Endometrium (tissue), 2 donors: ENCODE results near the gene RPLP2.

Experiments used
- FAIRE-seq: peaks from 2 replicates; lab custom pipeline; 2012; peaks lifted over from hg19 to GRCh38; lab: Jason Lieb, UNC
- donor health status: control.
- donor health status: control.

RPLP2 gene

DNA sequence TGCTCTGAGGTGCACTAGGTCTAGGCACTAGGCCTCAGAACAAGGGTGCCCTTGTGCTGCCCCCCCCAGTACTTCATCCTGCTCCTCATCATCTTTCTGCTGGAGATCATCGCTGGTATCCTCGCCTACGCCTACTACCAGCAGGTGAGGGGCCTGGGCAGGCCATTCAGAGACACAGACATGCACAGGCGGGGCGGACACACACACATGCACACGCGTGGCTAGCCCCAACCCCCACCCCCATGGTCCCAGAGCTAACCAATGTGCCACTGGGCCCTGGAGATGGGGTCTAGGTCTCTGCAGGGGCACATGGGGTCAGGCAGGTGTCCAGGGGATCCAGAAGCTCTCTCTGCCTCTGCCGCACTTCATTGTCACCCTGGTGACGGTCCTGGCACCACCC is 26.9 kb downstream of the RPLP2 start:
- FAIRE-seq: no peak

DNA sequence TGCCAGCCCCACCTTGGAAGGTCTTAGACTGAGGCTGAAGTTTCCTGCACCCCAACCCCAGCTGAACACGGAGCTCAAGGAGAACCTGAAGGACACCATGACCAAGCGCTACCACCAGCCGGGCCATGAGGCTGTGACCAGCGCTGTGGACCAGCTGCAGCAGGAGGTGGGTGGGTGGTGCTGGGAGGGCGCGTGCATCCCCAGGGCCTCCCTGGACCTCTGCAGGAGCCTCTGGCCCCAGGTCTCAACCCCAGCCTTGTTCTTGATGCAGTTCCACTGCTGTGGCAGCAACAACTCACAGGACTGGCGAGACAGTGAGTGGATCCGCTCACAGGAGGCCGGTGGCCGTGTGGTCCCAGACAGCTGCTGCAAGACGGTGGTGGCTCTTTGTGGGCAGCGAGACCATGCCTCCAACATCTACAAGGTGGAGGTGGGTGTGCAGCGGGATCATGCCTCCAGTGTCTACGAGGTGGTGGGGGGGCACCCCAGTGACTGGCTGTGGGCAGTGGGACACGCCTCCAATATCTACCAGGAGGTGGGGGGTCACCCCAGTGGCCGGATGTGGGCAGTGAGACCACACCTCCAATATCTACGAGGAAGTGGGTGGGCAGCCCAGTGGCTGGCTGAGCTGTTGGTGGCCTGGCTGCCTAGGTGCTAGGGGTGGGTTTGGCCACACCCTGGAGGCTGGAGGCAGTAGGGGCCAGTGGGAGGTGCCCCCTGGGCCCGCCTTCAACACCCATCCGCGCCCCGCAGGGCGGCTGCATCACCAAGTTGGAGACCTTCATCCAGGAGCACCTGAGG is 27.6 kb downstream of the RPLP2 start:
- FAIRE-seq: no peak

DNA sequence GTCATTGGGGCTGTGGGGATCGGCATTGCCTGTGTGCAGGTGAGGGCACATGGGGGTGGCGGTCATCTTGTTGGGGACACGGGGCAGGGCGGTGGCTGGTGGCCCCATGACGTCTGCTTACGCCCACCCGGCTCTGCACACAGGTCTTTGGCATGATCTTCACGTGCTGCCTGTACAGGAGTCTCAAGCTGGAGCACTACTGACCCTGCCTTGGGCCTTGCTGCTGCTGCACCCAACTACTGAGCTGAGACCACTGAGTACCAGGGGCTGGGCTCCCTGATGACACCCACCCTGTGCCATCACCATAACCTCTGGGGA is 28.2 kb downstream of the RPLP2 start:
- FAIRE-seq: no peak

DNA sequence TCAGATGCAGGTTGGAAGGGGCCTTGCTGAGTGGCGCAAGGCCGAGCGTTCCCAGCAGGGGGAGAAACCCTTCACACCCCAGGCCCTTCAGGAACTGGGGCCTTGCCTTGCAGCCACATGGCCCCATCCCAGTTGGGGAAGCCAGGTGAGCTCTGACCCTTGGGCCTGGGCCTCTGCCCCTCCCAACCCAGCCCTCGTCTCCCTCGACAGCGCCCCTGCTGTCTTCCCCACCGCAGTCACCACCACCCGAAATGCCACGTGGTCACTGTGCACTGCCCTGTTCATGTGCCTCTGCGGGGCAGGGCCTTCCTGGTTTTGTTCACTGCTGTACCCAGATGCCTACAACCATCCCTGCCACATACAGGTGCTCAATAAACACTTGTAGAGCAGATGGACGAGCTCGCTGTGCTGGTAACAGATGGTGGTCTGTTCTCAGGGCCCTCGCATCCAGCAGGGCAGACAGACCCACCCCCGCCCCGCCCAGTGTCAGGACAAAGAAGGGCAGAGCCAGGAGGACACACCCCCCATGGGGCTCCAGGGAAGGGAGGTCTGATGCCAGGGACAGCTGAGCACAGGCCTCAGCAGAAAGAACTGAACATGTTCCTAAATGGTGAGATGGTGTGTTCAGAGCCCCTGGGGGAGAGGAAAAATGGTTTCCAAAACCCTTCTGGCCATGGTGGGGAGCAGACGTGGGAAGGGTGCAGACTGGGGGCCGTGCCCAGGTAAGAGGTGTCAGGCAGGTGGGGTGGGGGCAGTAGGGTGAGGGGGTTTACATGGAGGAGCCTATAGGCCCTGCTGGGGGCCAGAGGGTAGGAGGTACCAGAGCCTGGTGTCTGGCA is 28.9 kb downstream of the RPLP2 start:
- FAIRE-seq: no peak

DNA sequence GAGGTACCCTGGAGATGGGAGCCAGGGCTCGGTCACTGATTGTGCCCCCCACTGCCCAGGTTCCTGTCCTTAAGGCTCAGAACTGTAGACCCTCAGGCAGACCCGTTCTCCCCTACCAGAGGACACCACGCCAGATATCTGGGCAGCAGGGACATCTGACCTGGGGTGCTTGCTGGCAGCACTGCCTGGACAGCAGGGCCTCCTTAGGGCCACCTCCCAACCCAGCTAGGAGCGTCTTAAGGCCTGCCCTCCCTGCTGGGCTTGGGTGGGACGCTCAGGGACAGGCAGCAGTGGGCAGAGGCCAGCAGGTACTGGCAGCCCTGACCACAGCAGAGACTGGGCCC is 29.5 kb downstream of the RPLP2 start:
- FAIRE-seq: no peak

DNA sequence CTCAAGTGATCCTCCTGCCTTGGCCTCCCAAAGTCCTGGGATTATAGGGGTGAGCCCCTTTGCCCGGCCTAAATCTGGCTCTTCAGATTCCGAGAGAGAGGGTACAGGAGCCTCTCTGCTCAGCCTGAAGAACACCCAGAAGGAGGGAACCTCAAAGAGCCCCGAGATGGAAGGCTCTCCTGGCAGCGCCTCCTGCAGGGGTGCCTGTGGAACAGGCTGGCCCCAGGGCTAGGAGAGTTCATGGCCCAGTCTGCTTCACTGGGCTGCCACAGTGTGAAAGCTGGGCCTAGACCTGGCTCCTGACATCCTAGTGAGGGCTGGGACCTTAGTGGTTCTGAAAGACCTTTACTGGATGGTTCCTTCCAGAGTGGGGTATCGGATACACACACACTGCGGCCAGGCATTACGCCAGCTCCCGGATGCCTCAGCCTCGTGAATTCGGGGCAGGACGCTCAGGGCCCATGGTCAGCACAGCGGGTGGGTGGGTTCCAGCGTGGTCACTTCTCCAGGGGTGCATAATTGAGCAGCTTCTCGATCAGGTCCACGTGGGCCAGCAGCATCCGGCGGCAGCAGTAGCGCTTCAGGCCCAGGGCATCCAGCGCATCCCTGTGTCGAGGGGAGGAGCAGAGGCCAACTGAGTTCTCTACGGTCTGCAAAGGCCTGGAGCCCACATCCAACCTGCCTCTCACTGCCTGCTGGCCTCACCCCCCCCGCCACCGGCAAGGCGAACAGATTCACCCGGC is 30.3 kb downstream of the RPLP2 start:
- FAIRE-seq: no peak

DNA sequence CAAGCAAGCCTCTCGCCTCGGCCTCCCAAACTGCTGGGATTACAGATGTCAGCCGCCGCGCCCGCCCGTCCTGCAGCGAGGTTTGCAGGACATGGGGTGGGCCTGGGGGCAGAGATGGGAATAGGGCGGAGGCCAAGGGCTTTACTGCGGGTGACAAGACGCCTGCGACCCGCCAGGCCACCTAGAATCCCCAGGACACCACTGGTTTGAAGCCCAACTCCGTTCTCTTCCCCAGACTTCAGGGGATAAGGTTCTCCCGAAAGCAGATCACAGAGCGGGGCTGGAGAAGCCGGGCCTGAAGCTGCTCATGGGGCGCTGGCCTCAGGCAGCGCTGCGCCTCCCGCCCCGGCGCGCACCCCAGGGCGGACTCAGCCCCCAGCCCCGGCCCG is 32.2 kb downstream of the RPLP2 start:
- FAIRE-seq: no peak

DNA sequence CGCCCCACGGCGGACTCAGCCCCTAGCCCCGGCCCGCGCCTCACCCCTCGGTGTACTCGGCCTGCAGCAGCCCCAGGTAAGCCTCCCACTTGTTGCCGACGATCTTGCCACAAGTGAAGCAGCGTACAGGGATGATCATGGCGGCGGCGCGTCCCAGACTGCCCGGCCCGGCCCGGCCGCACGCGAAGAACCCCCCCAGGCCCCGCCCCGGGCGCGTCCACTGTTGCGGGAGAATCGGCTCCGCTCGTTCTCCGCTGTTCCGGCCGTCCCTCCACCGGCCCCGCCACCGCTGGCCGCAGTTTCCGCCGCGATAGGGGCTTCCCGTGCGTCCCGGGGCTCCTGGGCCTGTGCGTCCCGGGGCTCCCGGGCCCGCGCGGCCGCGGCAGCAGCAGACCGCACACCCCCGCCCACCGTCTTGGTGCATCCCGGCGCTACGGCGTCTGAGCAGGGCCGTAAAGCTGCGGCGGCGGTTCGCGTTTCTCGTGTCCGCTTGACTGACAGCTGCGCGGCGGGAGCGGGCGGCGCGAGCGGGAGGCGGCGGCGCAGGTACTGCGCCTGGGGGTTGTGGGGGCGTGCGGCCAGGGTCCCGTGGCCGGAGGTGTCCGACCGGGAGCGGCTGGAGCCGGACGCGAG is 32.7 kb downstream of the RPLP2 start, which contains the start of the genes POLR2L and TSPAN4:
POLR2L (minus strand) TSS at position 160 of the 633 bp plus-strand sequence; CDS start at position 139, 21 bp downstream.
TSPAN4 (plus strand) TSS at position 483 of the 633 bp plus-strand sequence. CDS start 7,453 bp downstream, outside the sequence.
- FAIRE-seq: no peak

DNA sequence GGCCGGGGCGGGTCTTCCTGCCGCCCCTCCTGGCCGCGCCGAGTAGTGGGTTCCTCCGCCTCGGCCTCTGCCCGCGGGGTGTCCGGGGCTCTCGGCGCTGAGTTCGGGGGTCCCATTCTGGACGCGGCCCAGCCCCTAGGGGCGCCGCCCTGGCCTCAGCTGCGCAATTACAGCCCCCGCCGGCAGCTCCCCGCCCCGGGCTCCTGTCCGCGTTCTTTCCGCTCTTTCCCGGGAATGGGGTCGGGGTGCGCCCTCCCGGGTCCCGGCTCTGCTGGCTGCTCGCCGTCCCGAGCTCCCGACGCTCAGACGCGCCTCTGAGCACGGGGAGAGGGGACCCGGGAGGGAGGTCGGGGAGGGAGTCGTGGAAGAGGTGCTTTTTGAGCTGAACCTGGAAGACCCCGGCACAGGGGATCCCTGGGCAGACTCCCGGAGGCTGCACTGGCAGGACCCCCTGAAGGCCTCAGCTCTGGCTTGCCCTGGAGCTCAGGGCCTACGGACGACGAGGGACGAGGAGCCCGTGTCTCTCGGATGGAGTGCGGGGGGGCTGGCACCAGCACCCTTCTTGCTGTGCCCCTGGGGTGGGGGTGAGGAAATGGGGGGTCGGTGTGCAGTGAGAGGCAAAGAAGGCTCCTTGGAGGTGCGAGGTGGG is 33.4 kb downstream of the RPLP2 start:
- no peak for FAIRE-seq

DNA sequence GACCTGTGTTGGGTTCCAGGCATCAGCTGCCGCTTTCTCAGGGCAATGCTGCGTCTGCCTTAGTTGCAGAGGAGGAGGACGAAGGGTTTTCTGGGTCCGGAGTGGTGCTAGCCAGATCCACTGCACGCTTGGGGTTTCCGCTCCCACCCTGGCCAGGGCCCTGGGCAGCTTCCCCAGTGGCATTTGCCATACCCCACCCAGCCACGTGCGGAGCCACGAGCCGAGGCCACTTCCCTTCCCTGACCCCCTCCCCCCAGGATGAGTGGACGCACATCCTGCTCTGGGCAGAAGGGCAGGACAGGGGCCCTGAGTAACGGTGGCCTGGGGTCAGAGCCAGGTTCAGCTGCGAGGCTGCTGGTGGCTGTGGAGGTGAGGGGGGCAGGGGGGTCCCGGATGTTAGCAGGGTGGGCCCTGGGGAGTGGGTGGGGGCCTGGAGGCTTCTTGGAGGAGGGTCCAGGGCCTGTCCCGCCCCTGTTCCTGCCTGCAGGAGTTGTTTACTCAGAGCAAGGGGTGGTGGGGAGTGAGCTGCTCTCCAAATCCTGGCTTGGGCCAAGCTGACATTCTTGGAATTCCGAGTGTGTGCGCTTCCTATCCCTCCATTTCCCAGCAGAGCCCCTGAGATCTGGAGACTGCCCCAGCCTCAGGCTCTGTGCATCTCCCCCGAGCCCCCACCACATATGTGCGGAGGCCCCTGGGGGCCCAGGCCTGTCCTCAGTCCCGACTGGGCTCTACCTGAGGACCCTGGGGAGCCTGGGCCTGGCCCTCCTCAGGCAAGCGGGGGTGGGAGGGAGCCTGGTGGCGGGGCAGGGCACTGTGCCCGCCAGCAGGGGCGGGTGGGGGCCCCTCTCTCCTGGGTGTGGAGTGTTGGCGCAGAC is 34.3 kb downstream of the RPLP2 start:
- no peak for FAIRE-seq

DNA sequence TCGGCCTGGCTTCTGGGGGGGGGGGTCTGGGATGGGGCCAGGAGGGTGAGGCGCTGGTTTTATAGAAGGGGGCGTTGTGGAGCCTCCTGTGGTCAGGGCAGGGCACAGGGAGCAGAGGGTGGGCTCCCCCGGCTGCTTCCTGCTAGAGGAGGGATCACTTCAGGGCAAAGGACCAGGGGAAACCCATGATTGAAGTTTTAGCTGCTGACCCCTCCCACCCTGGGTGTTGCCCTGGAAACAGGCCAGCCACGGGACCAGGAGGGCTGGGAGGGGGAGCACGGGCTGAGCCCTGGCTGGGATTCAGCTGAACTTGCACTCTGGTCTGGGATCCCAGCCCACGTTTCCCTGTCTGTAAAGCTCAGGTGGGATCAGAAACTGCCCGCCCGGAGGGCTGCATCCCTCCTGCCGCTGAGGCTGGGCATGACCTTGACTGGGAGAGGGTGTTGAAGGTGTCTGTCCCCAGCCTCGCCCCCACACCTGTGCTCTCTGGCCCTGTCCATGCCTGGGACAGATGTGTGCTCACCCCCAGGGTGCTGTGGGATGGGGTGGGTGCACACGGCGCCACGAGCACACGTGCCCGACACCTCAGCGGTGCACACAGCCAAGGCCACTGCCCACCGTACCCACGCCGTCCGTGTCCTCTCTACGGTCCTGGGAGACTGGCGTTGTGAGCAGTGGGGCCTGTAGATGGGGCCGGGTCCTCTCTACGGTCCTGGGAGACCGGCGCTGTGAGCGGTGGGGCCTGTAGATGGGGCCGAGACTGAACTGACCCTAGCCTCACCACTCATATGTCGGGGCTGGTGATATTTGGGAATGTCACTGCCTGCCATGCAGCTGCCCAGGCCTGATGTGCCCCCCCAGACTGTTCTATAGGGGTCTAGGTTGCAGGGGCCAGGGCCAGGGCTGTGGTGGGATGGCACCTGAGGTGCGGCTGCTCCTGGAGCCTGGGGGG is 35.2 kb downstream of the RPLP2 start:
- FAIRE-seq: peak; percentile 79

DNA sequence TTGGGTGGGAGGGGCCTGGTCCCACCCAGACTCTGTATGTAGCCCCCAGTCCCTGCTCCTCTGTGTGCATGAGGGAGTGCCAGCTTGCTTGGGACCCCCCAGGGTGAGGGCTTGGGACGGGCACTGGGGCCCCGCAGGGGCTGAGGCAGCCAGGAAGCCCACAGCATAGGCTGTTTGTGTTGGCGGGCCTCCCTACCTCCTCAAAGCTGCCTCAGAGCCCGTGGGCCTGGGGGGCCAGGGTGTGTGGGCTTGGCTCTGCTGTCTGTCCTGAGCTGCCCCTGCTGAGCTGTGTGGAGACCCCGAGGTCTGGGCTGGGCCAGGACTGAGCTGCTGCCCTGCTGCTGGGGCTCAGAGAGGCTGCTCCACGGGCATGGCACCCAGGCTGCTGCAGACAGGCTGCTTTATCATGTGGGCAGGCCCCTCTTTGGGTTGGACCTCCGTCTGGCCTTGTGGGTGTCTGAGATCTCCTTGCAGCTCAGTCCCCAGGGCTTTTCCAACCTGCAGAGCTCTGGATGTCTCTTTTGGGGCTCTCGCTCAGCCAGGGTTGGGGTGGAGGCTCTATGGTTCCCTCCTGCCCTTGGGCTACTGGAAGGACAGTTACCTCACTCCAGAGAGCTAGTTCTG is 36.2 kb downstream of the RPLP2 start:
- FAIRE-seq: no peak

DNA sequence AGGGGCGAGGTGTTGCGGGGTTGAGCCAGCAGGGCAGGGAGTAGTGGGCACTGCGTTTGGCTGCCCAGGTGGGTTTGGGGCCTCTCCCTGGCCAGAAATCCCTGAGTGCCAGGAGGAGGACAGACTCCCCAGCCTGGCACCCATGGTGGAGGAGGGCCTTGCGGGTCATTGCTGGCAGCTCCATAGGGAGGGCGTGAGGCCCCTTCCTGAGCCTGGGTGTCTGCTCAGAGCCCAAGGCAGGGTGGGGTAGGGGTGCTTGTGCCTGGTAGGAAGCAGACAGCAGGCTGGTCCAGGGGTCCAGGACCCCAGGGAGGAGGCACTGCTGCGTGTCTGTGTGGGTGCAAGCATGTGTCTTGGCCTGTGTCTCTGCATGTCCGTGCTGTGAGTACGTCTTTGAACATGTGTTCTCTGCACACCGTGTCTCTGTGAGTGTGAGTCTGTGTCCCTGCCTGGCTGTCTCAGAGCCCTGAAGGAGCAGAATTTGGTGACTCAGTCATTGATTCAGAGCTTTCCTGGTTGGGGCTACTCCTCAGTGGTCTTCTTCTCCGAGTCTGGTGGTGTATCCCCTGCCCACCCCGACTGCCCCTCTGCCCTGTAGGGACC is 36.8 kb downstream of the RPLP2 start:
- FAIRE-seq: no peak

DNA sequence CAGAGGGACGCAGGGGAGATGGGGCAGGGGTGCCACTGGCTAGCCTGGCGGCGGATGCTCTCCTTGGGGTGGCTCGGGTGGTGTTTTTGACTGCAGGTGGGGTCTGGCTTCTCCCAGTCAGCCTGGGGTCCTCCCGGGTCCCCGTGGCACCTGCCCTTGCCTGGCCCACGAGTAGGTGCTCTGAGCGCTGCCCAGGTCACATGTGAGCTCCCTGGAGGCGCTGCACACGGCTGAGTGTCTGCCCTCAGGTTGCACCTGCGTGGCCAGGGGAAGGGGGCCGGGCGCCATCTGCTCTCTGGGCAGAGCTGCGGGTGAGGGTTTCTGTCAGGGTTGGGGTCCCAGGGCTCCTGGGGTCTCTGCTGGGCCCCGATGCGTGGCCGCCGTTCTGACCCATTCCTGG is 38.1 kb downstream of the RPLP2 start:
- FAIRE-seq: no peak

DNA sequence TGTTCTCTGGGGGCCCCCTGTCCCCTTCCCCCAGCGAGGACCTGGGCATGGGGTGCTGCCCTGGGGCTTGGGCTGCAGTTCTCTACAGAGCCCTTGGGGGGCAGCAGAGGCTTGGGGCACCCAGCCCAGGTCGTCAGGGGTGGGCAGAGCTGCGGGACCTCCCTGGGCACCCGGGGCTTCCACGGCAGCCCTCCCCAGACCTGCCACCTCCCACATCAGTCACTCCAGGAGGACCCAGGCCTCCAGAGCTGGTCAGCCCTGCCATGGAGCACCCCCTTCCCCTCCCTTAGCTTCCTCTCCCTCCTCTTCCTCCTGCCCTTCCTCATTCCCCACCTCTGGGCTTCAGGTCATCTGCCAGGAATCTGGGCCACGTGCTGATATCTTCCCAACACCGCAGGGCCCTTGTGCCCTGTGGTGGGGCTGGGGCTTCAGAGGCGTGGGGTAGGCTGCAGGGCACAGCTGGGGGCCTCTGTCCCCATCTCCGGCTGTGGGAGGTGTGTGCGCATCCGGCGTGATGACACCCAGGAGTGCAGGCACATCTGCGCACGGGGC is 38.7 kb downstream of the RPLP2 start:
- no peak for FAIRE-seq

DNA sequence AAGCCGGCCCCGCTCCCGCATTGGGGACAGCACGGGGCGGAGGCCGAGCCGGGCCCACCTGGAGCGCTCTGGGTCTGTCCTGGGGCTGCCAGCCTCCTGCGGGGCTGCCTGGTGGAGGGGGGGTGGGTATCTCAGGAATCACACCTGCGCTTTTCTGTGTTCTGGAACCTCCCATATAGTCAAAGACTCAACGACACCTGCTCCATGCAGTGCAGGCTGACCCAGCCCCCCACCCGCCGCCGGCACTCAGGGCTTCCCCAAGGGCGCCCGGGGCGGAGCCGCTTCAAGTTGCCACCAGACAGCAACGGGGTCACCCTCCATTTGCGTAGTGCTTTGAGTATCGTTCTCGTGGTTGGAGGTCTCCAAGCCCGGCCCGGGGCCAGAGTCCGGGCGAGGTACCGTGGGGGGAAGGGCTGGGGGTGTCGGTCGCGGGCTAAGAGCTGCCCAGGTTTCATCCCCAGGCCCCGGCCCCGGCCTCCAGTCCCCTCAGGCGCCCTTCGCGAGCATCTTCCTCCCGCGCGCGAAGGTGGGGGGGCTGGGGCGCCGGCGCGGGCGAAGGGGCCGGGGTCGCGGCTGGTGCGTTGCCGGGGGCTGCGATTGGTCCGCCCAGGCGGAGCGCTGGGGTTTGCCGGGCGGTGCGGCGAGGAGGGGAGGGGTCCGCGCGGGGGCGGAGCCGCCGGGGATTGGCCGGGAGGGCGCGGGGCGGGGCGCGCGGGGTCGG is 39.5 kb downstream of the RPLP2 start:
- FAIRE-seq: no peak

DNA sequence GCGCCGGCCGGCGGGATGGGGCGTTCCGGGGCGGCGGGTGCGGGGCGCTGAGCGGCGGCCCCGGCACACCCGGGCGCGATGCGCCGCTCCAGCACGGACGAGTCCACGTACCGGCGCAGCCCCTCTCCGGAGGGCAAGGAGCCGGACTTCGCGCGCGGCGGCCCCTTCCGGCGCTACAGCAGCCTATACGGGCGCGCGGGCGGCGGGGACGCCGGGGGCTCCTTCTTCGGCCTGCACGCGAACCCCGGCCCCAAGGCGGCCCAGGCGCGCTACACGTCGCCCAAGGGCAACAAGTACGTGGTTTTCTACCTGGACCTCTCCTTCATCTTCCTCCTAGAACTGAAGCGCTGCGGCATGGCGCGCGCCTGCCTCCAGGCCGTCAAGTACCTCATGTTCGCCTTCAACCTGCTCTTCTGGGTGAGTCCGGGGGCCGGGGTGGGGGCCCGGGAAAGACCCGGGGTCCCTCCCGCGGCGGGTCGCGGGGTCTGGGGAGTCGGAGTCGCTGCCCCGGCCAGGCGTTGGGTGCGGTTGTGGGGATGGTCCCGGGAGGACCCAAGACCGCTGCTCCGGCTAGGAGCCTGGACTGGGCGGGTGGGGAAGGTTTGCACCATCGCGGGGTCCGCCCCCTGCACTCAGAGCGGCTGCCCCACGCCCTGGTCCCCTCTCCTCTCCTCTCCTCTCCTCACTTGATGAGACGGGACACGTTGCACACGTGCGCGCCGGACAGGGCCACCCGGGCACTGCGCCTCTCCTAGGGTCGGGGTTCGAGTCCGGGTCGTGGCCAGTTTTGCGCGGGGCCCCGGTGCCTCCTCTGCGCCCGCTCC is 40.4 kb downstream of the RPLP2 start:
- no peak for FAIRE-seq
